Activated CD4-positive, alpha-beta T cell treated with anti-CD3 and anti-CD28 coated beads, Interleukin-2, amount 10 ng/mL, durations not matched to agents 24 days and 14 days (primary cell): ENCODE results near the gene PDE8B. TPM values are rescaled to one million over a fixed set of nuclear protein-coding genes. Genes with fewer than 3 reads are reported as not detected.

Source experiments
- DNase-seq: peaks from one replicate; pipeline ENCODE4 v3.0.0; 2022
- H3K27ac Mint-ChIP-seq: one replicate; pipeline ENCODE4 v1.8.0; 2022; ENCODE audit warnings: mild to moderate bottlenecking, mixed read lengths
- H3K27me3 Mint-ChIP-seq: one replicate; pipeline ENCODE4 v1.8.0; 2022; ENCODE audit warnings: mixed read lengths
- H3K36me3 Mint-ChIP-seq: one replicate; pipeline ENCODE4 v1.8.0; 2022; ENCODE audit warnings: low read depth, mild to moderate bottlenecking, mixed read lengths
- H3K4me1 Mint-ChIP-seq: one replicate; pipeline ENCODE4 v1.8.0; 2021; ENCODE audit warnings: mixed read lengths
- H3K4me3 Mint-ChIP-seq: one replicate; pipeline ENCODE4 v1.8.0; 2022; ENCODE audit warnings: mild to moderate bottlenecking, moderate library complexity, mixed read lengths
- H3K9me3 Mint-ChIP-seq: one replicate; pipeline ENCODE4 v1.8.0; 2021; ENCODE audit warnings: mixed read lengths
- intact Hi-C: fragments of 100-400 bp; cut with micrococcal nuclease; formaldehyde crosslinking; loops from one replicate; pipeline ENCODE4 v1.15.1; 2023
- total RNA-seq: library from RNA; stranded (reverse); gene quantifications from 2 replicates; pipeline ENCODE4 v1.2.3, GENCODE V29; 2022

The PDE8B gene, protein sequence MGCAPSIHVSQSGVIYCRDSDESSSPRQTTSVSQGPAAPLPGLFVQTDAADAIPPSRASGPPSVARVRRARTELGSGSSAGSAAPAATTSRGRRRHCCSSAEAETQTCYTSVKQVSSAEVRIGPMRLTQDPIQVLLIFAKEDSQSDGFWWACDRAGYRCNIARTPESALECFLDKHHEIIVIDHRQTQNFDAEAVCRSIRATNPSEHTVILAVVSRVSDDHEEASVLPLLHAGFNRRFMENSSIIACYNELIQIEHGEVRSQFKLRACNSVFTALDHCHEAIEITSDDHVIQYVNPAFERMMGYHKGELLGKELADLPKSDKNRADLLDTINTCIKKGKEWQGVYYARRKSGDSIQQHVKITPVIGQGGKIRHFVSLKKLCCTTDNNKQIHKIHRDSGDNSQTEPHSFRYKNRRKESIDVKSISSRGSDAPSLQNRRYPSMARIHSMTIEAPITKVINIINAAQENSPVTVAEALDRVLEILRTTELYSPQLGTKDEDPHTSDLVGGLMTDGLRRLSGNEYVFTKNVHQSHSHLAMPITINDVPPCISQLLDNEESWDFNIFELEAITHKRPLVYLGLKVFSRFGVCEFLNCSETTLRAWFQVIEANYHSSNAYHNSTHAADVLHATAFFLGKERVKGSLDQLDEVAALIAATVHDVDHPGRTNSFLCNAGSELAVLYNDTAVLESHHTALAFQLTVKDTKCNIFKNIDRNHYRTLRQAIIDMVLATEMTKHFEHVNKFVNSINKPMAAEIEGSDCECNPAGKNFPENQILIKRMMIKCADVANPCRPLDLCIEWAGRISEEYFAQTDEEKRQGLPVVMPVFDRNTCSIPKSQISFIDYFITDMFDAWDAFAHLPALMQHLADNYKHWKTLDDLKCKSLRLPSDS
- total RNA-seq = 0.17 and 0.19 TPM in 2 replicates

DNA sequence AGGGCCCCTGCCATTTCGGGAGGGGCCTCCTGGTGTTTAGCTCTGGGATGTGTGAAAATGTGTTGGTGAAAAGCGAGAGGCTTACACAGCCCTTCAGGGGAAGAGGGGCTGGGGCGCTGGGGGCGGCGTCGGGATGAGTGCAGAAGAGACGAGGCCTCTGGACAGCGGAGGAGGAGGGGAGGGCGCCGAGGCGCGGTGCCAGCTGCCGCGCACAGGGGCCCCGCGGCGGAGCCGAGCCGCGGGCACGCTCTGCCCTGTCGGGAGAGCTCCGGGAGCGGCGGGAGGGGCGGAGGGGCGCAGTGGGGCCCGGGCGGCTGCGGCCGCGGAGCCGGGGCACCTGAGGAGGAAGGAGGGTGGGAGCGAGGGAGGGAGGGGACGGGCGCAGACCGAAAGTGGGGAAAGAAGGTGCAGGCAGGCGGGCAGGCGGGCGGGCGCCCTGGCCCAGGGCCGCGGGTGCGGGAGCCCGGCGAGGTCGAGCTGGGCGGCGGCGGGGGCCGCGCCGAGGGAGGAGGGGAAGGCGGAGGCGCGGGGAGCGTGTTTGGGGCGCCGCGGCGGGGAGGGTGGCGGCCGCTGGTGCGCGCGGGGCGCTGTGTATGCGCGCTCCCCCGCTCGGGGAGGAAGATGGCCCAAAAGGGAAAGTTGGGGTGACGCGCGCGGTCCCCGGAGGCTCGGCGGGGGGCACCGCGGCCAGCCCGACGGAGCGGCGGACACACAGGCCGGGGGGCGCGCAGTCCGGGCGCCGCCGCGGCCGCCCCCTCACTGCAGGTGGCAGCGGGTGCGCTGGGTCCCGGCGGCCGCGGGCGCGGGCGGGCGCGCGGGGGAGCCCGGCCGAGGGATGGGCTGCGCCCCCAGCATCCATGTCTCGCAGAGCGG lies at the start of gene PDE8B:
Gene PDE8B (plus strand): TSS at position 590 of the 873 bp plus-strand sequence. CDS start 246 bp downstream, at position 836.
- Mint-ChIP-seq H3K4me3 (peak within 1 kb of the TSS; percentile 85), H3K9me3 (no peaks in the 10 kb centered on the region), H3K27ac (no peak within 1 kb of the TSS), H3K36me3 (peaks cover 1% of the 10 kb centered on the region), H3K27me3 (peaks cover 61% of the 10 kb centered on the region), H3K4me1 (peaks cover 12% of the 10 kb centered on the region)
- peak; percentile 71 for DNase-seq
- intact Hi-C loops = no loop called here

DNA sequence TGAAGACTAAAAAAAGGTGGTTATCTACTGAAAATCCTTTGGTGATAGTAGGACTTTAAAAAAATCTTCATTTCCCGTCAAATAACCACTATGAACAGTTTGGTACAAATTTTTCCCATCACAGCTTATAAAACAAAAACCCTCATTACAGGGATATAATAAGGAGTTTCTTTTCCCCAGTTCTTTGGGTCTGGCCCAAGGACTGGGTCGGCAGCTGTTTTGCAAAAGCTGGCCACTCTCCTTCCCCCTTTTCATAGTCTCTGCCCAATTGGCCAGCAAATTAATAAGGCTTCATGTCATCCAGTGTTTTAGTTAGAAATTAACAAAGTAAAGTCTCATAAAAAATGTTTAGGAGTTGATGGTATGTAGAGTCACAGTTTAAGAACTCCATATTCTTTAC lies 47.0 kb upstream of the PDE8B start:
- Mint-ChIP-seq H3K36me3 (no peaks in the 10 kb centered on the region), H3K27ac (no peak overlapping the region), H3K9me3 (no peaks in the 10 kb centered on the region), H3K4me1 (no peaks in the 10 kb centered on the region), H3K4me3 (no peak overlapping the region), H3K27me3 (peaks cover 7% of the 10 kb centered on the region)
- intact Hi-C loops = no loop called here
- DNase-seq = no peak

DNA sequence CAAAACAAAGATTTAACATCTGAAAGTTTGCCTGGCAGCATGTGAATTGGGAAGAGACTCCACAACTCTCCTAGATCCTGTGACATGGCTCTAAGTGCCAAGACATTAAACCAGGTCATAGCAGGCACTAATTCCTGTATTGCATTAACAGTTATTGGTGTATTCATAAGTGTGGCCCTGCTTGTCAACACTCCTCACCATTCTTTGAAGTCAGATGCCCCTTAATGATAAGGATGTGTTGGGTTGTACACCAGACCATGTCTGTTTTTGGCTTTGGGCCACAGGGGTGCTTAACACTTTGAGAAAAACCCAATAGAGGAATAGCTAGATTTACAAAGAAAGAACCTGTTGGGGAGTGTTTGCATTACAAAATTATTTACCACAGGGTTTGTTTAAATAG lies 43.4 kb upstream of the PDE8B start:
- Mint-ChIP-seq H3K4me3 (no peak overlapping the region), H3K27ac (no peak overlapping the region), H3K4me1 (no peaks in the 10 kb centered on the region), H3K9me3 (no peaks in the 10 kb centered on the region), H3K36me3 (no peaks in the 10 kb centered on the region), H3K27me3 (peaks cover 17% of the 10 kb centered on the region)
- DNase-seq = no peak
- intact Hi-C loops = no loop called here

DNA sequence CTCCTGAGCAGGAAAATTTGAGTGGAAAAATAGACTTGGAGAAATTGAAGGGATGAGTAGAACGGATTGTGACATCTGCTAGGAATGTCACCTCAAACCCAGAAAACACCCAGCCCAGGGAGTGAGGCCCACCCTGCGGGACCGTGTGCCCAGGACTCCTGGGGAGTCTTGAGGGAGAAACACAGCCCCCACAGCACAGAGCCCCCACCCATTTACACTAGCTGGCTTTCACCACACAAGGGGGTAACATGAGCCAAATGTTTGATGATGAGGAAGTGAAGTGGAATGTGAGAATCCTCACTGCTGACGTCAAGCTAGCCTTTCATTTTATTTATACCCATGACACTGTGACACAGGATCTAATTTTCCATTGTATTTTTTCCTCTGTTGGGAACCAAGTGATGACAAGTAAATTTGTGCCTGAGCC lies 42.8 kb upstream of the PDE8B start:
- H3K36me3 Mint-ChIP-seq = no peaks in the 10 kb centered on the region
- H3K4me1 Mint-ChIP-seq = no peaks in the 10 kb centered on the region
- H3K27ac Mint-ChIP-seq = no peak overlapping the region
- no peak for DNase-seq
- intact Hi-C loops = no loop called here
- peaks cover 17% of the 10 kb centered on the region for H3K27me3 Mint-ChIP-seq
- H3K9me3 Mint-ChIP-seq = no peaks in the 10 kb centered on the region
- H3K4me3 Mint-ChIP-seq = no peak overlapping the region

DNA sequence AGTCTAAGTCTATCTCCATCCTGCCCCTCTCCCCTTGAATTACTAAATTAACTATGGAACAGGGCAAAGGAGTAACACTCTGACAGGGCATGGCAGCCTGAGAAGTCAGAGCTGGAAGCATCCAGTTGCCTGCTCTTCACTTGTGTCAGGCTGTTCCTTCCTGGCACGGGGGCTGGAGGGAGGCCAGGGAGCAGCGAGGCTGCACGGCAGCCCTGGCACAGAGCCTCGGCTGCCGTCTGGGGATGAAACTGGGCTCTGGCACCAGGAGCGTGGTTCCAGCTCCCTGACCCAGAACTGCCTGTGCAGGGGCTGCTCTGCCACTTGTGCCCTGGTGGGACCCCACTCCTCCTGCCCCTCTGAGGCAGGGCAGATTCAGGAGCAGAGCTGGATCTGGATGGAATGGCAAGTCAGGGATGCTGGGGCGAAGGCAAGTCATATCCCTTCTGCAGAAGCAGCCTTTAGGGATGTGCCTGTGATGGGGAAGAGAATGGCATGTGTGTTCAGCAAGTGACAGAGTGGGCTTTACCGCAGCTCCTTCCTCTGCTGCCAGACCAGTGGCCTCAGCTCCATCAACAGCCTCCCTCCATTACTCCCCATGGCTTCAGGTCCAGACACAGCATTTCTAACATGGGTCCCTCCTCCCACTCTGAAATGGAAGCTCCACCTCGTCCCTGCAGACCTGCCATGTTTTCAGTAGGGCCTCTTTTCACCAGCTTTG lies 42.2 kb upstream of the PDE8B start:
- Mint-ChIP-seq H3K4me1 (no peaks in the 10 kb centered on the region), H3K36me3 (no peaks in the 10 kb centered on the region), H3K9me3 (no peaks in the 10 kb centered on the region), H3K4me3 (no peak overlapping the region), H3K27ac (no peak overlapping the region), H3K27me3 (peaks cover 17% of the 10 kb centered on the region)
- intact Hi-C loops = no loop called here
- no peak for DNase-seq

DNA sequence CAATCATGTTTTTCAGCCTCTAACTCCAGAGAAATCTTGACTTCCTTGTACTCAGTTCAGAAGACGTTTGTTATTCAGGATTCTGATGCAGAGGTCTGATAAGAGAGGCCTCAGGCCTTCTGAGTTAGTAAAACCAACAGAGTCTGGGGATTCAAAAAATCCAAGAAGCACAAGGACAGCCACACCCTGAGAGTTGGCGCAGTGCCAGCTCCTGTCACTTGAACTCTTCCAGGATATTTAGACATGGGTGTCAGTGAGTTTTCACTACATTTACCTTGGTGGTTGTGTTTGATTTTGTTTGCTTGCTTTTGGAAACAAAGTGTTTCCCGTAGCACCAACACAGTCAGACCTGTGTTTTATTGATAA lies 41.6 kb upstream of the PDE8B start:
- DNase-seq = no peak
- intact Hi-C loops = no loop called here
- H3K4me3 Mint-ChIP-seq = no peak overlapping the region
- H3K4me1 Mint-ChIP-seq = no peaks in the 10 kb centered on the region
- H3K27me3 Mint-ChIP-seq = peaks cover 16% of the 10 kb centered on the region
- no peak overlapping the region for H3K27ac Mint-ChIP-seq
- no peaks in the 10 kb centered on the region for H3K9me3 Mint-ChIP-seq
- no peaks in the 10 kb centered on the region for H3K36me3 Mint-ChIP-seq

DNA sequence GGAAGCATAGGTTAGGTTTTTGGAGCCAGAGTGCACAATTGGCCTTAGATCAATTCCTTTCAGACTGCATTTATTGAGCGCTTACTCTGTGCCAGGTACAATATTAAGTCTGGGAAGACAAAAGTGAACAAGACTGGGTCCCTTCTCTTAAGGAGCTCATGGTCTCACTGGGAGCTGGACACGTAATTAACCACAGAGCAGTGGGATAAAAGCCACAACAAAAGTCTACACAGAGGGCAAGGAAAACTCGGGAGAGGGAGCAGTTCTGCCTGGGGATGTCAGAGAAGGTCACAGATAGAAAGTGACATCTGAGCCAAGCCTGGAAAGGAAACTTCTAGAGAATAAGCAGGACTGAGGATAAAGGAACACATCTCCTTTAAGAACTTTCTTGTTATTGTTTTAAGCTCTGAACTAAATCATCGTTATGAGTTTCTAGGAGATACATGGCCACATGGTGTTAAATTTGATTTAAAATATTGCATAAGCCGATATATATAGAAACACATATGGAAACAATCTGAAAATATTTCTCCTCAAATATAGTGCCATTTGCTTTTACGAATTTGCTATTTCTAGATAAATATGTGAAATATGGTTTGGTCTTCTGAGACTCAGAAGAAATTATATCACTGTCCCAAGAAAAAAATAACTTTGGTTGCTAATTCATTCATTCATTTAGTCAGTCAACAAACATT lies 40.1 kb upstream of the PDE8B start:
- Mint-ChIP-seq H3K9me3 (no peaks in the 10 kb centered on the region), H3K27ac (no peak overlapping the region), H3K4me1 (no peaks in the 10 kb centered on the region), H3K36me3 (no peaks in the 10 kb centered on the region), H3K4me3 (no peak overlapping the region), H3K27me3 (peaks cover 11% of the 10 kb centered on the region)
- intact Hi-C loops = no loop called here
- no peak for DNase-seq

DNA sequence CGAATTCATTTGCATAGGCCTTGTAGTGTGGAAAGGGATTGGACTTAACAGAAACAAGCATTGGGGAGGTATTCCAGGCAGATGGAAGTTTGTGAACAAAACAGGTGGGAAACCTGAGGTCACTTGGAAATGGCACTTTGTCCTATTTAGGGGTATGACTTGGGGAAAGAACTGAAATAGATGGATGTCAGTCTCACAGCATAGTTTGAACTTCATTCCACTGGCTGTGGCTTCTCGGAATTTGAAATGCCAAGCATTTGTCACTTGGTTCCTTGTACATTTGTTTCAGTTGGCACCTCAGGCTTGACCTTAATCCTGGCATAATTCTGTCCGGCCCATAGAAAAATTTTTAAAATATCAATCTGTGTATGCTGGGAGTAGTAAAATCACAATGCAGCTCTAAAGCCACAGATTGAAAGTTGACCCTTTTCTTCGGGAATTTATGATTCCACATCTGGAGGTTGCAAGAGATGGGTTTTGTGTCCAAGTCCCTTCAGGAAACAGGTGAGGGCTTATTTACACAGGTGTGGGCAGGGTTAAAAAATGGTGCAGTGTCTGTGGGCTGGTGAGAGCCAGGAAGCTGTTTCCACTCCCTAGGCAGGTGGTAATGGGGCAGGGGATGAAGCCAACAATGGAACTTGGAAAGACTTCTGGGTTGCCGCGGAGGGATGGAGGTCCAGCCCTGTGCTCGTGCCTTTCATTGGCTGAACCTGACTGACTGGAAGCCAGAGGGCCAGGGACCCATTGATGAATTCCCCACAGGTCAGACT lies 39.2 kb upstream of the PDE8B start:
- Mint-ChIP-seq H3K27me3 (peaks cover 10% of the 10 kb centered on the region), H3K4me3 (no peak overlapping the region), H3K4me1 (no peaks in the 10 kb centered on the region), H3K9me3 (no peaks in the 10 kb centered on the region), H3K36me3 (no peaks in the 10 kb centered on the region), H3K27ac (no peak overlapping the region)
- intact Hi-C loops = no loop called here
- no peak for DNase-seq

DNA sequence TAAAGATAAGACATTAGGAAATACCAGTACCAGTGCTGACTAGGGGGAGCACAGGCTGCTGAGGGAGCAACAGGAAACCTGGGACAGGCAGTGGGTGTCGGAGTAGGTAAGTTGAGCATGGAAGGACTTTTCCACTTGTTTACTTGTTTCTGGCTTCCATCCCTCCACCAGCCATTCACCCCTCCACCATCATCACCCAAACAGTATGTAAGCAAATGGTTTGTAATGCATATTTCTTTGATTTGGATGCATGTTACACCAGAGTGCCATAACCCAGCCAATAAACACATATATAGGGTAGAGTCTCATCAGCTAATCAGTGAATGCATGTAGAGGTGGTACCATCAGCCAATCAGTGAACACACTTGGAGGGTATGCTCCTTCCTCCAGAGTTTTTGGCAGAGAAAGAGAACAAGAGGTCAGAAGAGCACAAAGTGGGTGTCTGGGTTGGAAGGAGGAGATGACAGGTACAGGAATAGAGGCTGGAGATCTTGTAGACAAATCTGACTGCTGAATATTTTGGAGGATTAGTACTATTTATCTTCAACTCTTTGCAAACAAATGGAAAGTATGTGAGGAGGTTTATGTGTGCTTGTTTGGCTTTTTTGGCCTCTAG lies 37.7 kb upstream of the PDE8B start:
- no peaks in the 10 kb centered on the region for H3K36me3 Mint-ChIP-seq
- peak; percentile 23 for DNase-seq
- no peaks in the 10 kb centered on the region for H3K9me3 Mint-ChIP-seq
- peaks cover 13% of the 10 kb centered on the region for H3K27me3 Mint-ChIP-seq
- H3K4me3 Mint-ChIP-seq = no peak overlapping the region
- H3K27ac Mint-ChIP-seq = no peak overlapping the region
- no peaks in the 10 kb centered on the region for H3K4me1 Mint-ChIP-seq
- intact Hi-C loops = no loop called here

DNA sequence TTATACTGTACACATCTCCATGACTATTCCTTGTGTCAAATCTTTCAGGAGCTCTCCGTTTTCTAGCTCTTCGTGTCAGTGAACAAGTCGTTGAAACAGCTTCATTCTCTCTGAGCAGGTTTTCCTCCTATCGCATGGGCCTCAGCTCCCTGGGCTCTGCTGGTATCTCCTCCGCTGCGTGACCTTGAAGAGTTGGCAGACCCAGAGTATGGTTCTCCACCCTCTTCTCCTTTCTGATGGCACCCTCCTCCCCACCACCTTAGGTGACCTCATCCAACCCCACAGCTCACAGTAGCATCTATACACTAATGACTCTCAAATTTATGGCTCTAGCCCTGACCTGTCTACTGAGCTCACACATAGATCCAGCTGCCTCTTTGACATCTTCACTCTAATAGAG lies 36.0 kb upstream of the PDE8B start:
- intact Hi-C loops = no loop called here
- peaks cover 21% of the 10 kb centered on the region for H3K27me3 Mint-ChIP-seq
- no peaks in the 10 kb centered on the region for H3K9me3 Mint-ChIP-seq
- no peaks in the 10 kb centered on the region for H3K36me3 Mint-ChIP-seq
- no peak overlapping the region for H3K4me3 Mint-ChIP-seq
- H3K4me1 Mint-ChIP-seq = no peaks in the 10 kb centered on the region
- H3K27ac Mint-ChIP-seq = no peak overlapping the region
- peak; percentile 29 for DNase-seq

DNA sequence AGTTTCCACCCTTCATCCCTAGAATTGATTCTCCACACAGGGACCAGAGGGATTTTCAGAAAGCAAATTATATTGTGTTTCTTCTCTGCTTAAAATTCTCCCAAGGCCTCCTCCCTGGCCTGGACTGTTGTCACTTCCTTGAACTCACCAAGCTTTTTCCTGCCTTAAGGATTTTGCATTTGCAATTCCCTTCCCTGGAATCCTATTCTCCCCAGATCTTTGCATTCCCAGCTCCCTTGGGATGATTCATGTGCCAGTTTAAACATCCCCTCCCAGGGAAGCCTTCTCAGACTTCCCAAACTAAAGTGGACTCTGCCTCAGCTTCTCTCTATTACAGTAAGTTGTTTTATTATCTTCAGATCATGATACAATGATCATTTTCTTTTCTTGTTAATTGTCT lies 35.2 kb upstream of the PDE8B start:
- no peak overlapping the region for H3K4me3 Mint-ChIP-seq
- H3K4me1 Mint-ChIP-seq = no peaks in the 10 kb centered on the region
- H3K27me3 Mint-ChIP-seq = peaks cover 22% of the 10 kb centered on the region
- DNase-seq = peak; percentile 21
- intact Hi-C loops = no loop called here
- H3K9me3 Mint-ChIP-seq = no peaks in the 10 kb centered on the region
- no peaks in the 10 kb centered on the region for H3K36me3 Mint-ChIP-seq
- H3K27ac Mint-ChIP-seq = no peak overlapping the region

DNA sequence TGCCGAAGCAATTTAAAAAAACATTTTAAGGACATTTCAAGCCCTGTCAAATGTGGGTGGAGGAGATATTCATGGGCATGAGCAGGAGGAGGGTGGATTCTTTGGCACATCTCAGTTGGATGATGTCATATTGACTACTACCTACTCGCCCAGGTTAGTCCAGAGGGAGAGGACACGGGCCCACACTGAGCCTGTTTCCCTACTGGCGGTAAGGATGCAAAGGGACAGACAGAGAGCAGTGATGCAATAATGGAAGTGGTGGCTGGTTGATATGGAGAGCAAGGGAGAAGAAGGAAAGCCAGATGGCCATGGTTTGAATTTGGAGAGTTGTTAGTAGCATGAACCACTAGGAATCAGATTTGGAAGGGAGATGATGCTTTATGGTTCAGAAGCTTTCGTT lies 34.1 kb upstream of the PDE8B start:
- Mint-ChIP-seq H3K27ac (no peak overlapping the region), H3K36me3 (no peaks in the 10 kb centered on the region), H3K4me1 (no peaks in the 10 kb centered on the region)

More for the DNA sequence above, 34.1 kb upstream of the PDE8B start:
- Mint-ChIP-seq H3K9me3 (no peaks in the 10 kb centered on the region), H3K4me3 (no peak overlapping the region), H3K27me3 (peaks cover 22% of the 10 kb centered on the region)
- peak; percentile 17 for DNase-seq
- intact Hi-C loops = no loop called here
